Measurements from ENCODE around the gene ANGPT4. TPM values are rescaled to one million over a fixed set of nuclear protein-coding genes. Genes with fewer than 3 reads are reported as not detected.

Gene ANGPT4
- total and polyA plus RNA-seq, 2 of the 13 experiments (the other 11 are each of a cell fraction or from before 2014, with no cell fraction given): not detected

DNA sequence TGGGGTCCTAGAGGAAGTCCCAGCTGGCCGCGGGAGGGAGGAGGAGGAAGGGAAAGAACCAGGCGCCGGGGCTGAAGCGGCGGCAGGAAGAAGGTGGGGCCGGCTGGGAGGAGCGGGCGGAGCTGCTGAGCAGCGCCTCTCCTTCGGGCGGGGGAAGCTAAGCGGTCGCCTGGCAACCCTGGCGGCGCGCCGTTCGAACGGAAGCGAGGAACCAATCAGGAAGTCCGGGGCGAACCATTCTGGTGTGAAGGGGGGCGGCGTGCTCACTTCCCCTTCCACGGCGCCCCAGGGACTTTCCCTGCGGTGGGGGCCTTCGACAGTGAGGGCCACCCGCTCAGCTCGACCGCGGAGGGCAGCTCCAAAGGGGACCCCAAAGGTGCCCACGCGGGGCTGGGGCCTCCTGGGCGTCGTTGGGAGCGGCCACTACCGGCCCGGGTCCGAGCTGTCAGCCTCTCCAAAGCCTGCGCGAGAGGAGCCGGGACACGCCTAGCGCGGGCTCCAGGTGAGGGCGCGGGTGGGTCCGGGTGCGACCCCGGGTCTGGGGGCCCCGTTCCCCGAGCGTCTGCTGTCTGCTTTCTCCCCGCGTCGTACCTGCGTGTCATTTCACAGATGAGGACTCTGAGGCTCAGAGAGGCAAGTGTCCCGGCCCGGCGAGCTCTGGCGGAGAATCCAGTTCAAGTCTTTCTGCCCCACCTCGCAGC is 82.5 kb downstream of the ANGPT4 start, which contains the start of gene FAM110A (continued):
- peak; percentile 70; the same call in 1 of the 2 replicates for TF ChIP-seq NFKB2 (CRISPR knock-in tag; IDR thresholded peaks at IDR 0.05; ENCODE audit: borderline replicate concordance)
- TF ChIP-seq, protein P1, sequence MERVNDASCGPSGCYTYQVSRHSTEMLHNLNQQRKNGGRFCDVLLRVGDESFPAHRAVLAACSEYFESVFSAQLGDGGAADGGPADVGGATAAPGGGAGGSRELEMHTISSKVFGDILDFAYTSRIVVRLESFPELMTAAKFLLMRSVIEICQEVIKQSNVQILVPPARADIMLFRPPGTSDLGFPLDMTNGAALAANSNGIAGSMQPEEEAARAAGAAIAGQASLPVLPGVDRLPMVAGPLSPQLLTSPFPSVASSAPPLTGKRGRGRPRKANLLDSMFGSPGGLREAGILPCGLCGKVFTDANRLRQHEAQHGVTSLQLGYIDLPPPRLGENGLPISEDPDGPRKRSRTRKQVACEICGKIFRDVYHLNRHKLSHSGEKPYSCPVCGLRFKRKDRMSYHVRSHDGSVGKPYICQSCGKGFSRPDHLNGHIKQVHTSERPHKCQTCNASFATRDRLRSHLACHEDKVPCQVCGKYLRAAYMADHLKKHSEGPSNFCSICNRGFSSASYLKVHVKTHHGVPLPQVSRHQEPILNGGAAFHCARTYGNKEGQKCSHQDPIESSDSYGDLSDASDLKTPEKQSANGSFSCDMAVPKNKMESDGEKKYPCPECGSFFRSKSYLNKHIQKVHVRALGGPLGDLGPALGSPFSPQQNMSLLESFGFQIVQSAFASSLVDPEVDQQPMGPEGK (CRISPR knock-in tag; IDR thresholded peaks at IDR 0.05): peak; percentile 92
- TF ChIP-seq, protein P2, sequence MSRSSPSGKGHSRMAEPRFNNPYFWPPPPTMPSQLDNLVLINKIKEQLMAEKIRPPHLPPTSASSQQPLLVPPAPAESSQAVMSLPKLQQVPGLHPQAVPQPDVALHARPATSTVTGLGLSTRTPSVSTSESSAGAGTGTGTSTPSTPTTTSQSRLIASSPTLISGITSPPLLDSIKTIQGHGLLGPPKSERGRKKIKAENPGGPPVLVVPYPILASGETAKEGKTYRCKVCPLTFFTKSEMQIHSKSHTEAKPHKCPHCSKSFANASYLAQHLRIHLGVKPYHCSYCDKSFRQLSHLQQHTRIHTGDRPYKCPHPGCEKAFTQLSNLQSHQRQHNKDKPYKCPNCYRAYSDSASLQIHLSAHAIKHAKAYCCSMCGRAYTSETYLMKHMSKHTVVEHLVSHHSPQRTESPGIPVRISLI (CRISPR knock-in tag; IDR thresholded peaks at IDR 0.05; ENCODE audit: borderline replicate concordance): no peak
- TF ChIP-seq ZNF569 (CRISPR knock-in tag; IDR thresholded peaks at IDR 0.05; ENCODE audit: borderline replicate concordance): no peak
- TF ChIP-seq, protein P3, sequence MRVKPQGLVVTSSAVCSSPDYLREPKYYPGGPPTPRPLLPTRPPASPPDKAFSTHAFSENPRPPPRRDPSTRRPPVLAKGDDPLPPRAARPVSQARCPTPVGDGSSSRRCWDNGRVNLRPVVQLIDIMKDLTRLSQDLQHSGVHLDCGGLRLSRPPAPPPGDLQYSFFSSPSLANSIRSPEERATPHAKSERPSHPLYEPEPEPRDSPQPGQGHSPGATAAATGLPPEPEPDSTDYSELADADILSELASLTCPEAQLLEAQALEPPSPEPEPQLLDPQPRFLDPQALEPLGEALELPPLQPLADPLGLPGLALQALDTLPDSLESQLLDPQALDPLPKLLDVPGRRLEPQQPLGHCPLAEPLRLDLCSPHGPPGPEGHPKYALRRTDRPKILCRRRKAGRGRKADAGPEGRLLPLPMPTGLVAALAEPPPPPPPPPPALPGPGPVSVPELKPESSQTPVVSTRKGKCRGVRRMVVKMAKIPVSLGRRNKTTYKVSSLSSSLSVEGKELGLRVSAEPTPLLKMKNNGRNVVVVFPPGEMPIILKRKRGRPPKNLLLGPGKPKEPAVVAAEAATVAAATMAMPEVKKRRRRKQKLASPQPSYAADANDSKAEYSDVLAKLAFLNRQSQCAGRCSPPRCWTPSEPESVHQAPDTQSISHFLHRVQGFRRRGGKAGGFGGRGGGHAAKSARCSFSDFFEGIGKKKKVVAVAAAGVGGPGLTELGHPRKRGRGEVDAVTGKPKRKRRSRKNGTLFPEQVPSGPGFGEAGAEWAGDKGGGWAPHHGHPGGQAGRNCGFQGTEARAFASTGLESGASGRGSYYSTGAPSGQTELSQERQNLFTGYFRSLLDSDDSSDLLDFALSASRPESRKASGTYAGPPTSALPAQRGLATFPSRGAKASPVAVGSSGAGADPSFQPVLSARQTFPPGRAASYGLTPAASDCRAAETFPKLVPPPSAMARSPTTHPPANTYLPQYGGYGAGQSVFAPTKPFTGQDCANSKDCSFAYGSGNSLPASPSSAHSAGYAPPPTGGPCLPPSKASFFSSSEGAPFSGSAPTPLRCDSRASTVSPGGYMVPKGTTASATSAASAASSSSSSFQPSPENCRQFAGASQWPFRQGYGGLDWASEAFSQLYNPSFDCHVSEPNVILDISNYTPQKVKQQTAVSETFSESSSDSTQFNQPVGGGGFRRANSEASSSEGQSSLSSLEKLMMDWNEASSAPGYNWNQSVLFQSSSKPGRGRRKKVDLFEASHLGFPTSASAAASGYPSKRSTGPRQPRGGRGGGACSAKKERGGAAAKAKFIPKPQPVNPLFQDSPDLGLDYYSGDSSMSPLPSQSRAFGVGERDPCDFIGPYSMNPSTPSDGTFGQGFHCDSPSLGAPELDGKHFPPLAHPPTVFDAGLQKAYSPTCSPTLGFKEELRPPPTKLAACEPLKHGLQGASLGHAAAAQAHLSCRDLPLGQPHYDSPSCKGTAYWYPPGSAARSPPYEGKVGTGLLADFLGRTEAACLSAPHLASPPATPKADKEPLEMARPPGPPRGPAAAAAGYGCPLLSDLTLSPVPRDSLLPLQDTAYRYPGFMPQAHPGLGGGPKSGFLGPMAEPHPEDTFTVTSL (CRISPR knock-in tag; IDR thresholded peaks at IDR 0.05; ENCODE audit: borderline replicate concordance): no peak; the same call in 1 of the 2 replicates
- TF ChIP-seq ZNF547 (CRISPR knock-in tag; IDR thresholded peaks at IDR 0.05): peak; percentile 76; the same call in 1 of the 2 replicates
- no peak for TF ChIP-seq ZNF773 (CRISPR knock-in tag; IDR thresholded peaks at IDR 0.05; ENCODE audit: borderline replicate concordance)
- TF ChIP-seq TEAD3 (CRISPR knock-in tag; optimal IDR thresholded peaks at IDR 0.05; ENCODE audit: borderline replicate concordance): peak; percentile 68
- TF ChIP-seq ZNF768 (CRISPR knock-in tag; IDR thresholded peaks at IDR 0.05): peak; percentile 76; the same call in 1 of the 2 replicates
- no peak for TF ChIP-seq ZNF296 (CRISPR knock-in tag; conservative IDR thresholded peaks at IDR 0.05)
- TF ChIP-seq, protein P4, sequence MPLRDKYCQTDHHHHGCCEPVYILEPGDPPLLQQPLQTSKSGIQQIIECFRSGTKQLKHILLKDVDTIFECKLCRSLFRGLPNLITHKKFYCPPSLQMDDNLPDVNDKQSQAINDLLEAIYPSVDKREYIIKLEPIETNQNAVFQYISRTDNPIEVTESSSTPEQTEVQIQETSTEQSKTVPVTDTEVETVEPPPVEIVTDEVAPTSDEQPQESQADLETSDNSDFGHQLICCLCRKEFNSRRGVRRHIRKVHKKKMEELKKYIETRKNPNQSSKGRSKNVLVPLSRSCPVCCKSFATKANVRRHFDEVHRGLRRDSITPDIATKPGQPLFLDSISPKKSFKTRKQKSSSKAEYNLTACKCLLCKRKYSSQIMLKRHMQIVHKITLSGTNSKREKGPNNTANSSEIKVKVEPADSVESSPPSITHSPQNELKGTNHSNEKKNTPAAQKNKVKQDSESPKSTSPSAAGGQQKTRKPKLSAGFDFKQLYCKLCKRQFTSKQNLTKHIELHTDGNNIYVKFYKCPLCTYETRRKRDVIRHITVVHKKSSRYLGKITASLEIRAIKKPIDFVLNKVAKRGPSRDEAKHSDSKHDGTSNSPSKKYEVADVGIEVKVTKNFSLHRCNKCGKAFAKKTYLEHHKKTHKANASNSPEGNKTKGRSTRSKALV (CRISPR knock-in tag; IDR thresholded peaks at IDR 0.05): no peak
- peak; percentile 69; the same call in 1 of the 2 replicates for TF ChIP-seq REPIN1 (CRISPR knock-in tag; IDR thresholded peaks at IDR 0.05; ENCODE audit: borderline replicate concordance, low read depth)
- peak; percentile 80; the same call in 1 of the 2 replicates for TF ChIP-seq ZNF598 (CRISPR knock-in tag; IDR thresholded peaks at IDR 0.05; ENCODE audit: borderline replicate concordance)
